OCI-LY1 (cell line): Measurements from ENCODE around the gene GRPR.

Experiments used
- H2AFZ ChIP-seq: fragments of 200-600 bp; sonication (generic), shearing (Covaris generic); 2 replicates; pipeline ENCODE4 v1.6.0; 2014; ENCODE audit warnings: antibody characterized with exemption, mild to moderate bottlenecking, low read length
- H3F3A ChIP-seq: fragments of 200-600 bp; sonication (generic), shearing (Covaris generic); 2 replicates; pipeline ENCODE4 v1.6.0; 2014; ENCODE audit warnings: mild to moderate bottlenecking, antibody characterized with exemption, low read length, moderate library complexity; ENCODE audit not compliant: insufficient read depth
- H3K27ac ChIP-seq: fragments of 200-600 bp; sonication (generic); 2 replicates; pipeline ENCODE4 v1.5.1; 2014; ENCODE audit warnings: low read length, mixed run types, mild to moderate bottlenecking, low read depth; ENCODE audit not compliant: poor library complexity, severe bottlenecking
- H3K27me3 ChIP-seq: fragments of 200-600 bp; sonication (generic); 2 replicates; pipeline ENCODE4 v1.6.0; 2014; ENCODE audit warnings: antibody characterized with exemption, mild to moderate bottlenecking, low read length, moderate library complexity; ENCODE audit not compliant: insufficient read depth
- H3K36me3 ChIP-seq: fragments of 200-600 bp; sonication (generic); 2 replicates; pipeline ENCODE4 v1.6.1; 2014; ENCODE audit warnings: mild to moderate bottlenecking, antibody characterized with exemption, low read length, moderate library complexity, mixed read lengths; ENCODE audit not compliant: insufficient read depth
- H3K4me1 ChIP-seq: fragments of 200-600 bp; sonication (generic); 2 replicates; pipeline ENCODE4 v1.5.1; 2014; ENCODE audit warnings: mild to moderate bottlenecking, low read length, moderate library complexity; ENCODE audit not compliant: insufficient read depth, severe bottlenecking
- H3K4me2 ChIP-seq: fragments of 200-600 bp; sonication (generic), shearing (Covaris generic); 2 replicates; pipeline ENCODE4 v1.6.1; 2014; ENCODE audit warnings: low read length
- H3K4me3 ChIP-seq: fragments of 200-600 bp; sonication (generic); 2 replicates; pipeline ENCODE4 v1.5.1; 2014; ENCODE audit warnings: low read length, low read depth, mild to moderate bottlenecking, mixed read lengths; ENCODE audit not compliant: poor library complexity, severe bottlenecking
- H3K79me2 ChIP-seq: fragments of 200-600 bp; shearing (Covaris generic); 2 replicates; pipeline ENCODE4 v1.6.1; 2016; ENCODE audit warnings: mixed run types, low read length, mixed read lengths; ENCODE audit not compliant: insufficient read depth
- H3K9ac ChIP-seq: fragments of 200-600 bp; sonication (generic), shearing (Covaris generic); 2 replicates; pipeline ENCODE4 v1.6.1; 2014; ENCODE audit warnings: mild to moderate bottlenecking, low read length, mixed read lengths
- H3K9me2 ChIP-seq: fragments of 200-600 bp; sonication (generic), shearing (Covaris generic); 2 replicates; pipeline ENCODE4 v1.6.1; 2014; ENCODE audit warnings: low read depth, mild to moderate bottlenecking, low read length, mixed read lengths
- H3K9me3 ChIP-seq: fragments of 200-600 bp; shearing (Covaris generic); 2 replicates; pipeline ENCODE4 v1.6.1; 2014; ENCODE audit warnings: low read length, mixed read lengths
- H4K20me1 ChIP-seq: fragments of 200-600 bp; sonication (generic), shearing (Covaris generic); 2 replicates; pipeline ENCODE4 v1.6.0; 2016; ENCODE audit warnings: mild to moderate bottlenecking, low read length; ENCODE audit not compliant: insufficient read depth
- EZH2 ChIP-seq: fragments of 200-600 bp; sonication (generic), shearing (Covaris generic); IDR thresholded peaks from 2 replicates; pipeline ENCODE4 v1.8.0; 2017; ENCODE audit warnings: borderline replicate concordance, mixed run types, mild to moderate bottlenecking, antibody characterized with exemption, low read length, moderate library complexity, mixed read lengths
- TF ChIP-seq, protein P1 (sequence below): fragments of 200-600 bp; sonication (generic), shearing (Covaris generic); IDR thresholded peaks from 2 replicates; pipeline ENCODE4 v1.5.1; 2017; ENCODE audit warnings: mild to moderate bottlenecking, antibody characterized with exemption, low read length, moderate library complexity, mixed read lengths

GRPR gene

DNA sequence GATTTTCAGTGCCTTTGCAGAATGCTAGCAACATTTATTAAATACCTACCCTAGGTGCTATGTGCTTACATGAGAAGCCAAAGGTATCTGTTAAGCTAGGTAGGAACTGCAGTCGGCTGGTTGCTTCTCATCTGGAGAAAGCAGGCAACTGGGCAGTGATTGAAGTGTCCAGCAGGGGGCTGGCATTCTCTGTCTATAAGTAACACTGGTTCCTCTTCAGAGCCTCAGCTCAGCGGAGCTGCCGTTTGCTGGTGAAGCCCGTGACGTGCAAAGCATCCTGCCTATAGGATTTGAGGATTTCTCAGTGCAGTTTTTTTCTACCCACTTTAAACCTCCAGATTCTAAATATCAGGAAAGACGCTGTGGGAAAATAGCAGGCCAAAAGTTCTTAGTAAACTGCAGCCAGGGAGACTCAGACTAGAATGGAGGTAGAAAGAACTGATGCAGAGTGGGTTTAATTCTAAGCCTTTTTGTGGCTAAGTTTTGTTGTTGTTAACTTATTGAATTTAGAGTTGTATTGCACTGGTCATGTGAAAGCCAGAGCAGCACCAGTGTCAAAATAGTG is at the start of gene GRPR:
TSS of gene GRPR (plus strand) at position 344 of the 565 bp plus-strand sequence. CDS start 389 bp downstream, outside the sequence.
- no peaks in the 10 kb centered on the region for H3K36me3 ChIP-seq
- no peak within 1 kb of the TSS for H3K9ac ChIP-seq
- H4K20me1 ChIP-seq: no peaks in the 10 kb centered on the region
- H3K4me2 ChIP-seq: no peak within 1 kb of the TSS
- no peak within 1 kb of the TSS for H3K4me3 ChIP-seq
- no peaks in the 10 kb centered on the region for H3K9me3 ChIP-seq
- H2AFZ ChIP-seq: no peak within 1 kb of the TSS
- H3K27ac ChIP-seq: no peak within 1 kb of the TSS
- H3K79me2 ChIP-seq: no peaks in the 10 kb centered on the region
- H3F3A ChIP-seq: no peaks in the 10 kb centered on the region
- TF ChIP-seq EZH2: no peak
- TF ChIP-seq, protein P1, sequence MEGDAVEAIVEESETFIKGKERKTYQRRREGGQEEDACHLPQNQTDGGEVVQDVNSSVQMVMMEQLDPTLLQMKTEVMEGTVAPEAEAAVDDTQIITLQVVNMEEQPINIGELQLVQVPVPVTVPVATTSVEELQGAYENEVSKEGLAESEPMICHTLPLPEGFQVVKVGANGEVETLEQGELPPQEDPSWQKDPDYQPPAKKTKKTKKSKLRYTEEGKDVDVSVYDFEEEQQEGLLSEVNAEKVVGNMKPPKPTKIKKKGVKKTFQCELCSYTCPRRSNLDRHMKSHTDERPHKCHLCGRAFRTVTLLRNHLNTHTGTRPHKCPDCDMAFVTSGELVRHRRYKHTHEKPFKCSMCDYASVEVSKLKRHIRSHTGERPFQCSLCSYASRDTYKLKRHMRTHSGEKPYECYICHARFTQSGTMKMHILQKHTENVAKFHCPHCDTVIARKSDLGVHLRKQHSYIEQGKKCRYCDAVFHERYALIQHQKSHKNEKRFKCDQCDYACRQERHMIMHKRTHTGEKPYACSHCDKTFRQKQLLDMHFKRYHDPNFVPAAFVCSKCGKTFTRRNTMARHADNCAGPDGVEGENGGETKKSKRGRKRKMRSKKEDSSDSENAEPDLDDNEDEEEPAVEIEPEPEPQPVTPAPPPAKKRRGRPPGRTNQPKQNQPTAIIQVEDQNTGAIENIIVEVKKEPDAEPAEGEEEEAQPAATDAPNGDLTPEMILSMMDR: peak; percentile 51
- no peaks in the 10 kb centered on the region for H3K27me3 ChIP-seq
- no peaks in the 10 kb centered on the region for H3K9me2 ChIP-seq
- no peaks in the 10 kb centered on the region for H3K4me1 ChIP-seq

DNA sequence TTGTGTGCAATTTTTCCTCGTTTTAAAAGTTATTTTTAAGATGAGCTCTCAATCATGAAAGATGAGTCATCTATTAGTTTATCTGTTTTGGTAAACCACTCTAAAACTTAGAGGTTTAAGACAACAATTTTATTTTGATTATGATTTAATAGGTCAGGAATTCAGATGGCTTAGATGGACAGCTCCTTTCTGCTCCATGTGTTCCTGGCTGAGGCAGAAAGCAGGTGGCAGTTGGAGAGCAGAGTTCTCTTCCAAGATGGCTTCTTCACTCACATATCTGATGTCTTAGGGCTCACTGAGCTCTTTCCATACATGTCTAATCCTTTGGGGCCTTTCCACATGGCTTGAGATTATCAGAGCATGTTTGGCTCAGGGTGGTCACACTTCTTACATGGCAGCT is 48.3 kb upstream of the GRPR start:
- Histone ChIP-seq H3K79me2 (no peaks in the 10 kb centered on the region), H3K9me3 (no peaks in the 10 kb centered on the region), H3K27me3 (no peaks in the 10 kb centered on the region), H3K4me2 (no peak overlapping the region), H2AFZ (no peak overlapping the region), H3K4me1 (no peaks in the 10 kb centered on the region), H4K20me1 (no peaks in the 10 kb centered on the region), H3K4me3 (no peak overlapping the region), H3K9ac (no peak overlapping the region), H3K36me3 (no peaks in the 10 kb centered on the region), H3K27ac (no peak overlapping the region), H3F3A (no peaks in the 10 kb centered on the region), H3K9me2 (no peaks in the 10 kb centered on the region)
- TF ChIP-seq, protein P1: no peak
- no peak for TF ChIP-seq EZH2

DNA sequence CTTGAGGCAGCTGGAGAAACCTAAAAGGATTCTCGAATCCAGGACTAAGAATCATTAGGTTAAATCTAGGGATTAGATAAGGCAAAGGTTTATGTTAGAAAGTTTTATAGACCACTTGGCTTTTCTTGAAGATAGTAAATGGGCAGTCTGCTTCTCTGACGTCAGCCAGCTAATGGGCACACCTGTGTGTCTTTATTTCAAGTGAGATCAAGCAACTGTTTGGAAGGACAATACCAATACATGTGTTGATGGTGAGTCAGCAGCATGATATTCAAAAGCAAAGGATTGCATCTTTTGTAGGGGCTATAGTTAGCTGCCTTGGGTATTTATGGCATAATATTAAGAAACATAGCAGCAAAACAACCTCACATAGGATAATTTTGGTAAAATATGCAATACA is 46.5 kb upstream of the GRPR start:
- Histone ChIP-seq H3K27me3 (no peaks in the 10 kb centered on the region), H3K4me2 (no peak overlapping the region), H2AFZ (no peak overlapping the region), H3K9ac (no peak overlapping the region), H3K4me1 (no peaks in the 10 kb centered on the region), H3K9me2 (no peaks in the 10 kb centered on the region), H3K36me3 (no peaks in the 10 kb centered on the region), H3K9me3 (no peaks in the 10 kb centered on the region), H3K79me2 (no peaks in the 10 kb centered on the region), H3K4me3 (no peak overlapping the region), H4K20me1 (no peaks in the 10 kb centered on the region), H3F3A (no peaks in the 10 kb centered on the region), H3K27ac (no peak overlapping the region)
- no peak for TF ChIP-seq EZH2
- TF ChIP-seq, protein P1: no peak
